ENCODE results near the gene GLRX3. TPM values are rescaled to one million over a fixed set of nuclear protein-coding genes. Genes with fewer than 3 reads are reported as not detected.

Gene GLRX3
- total RNA-seq, 1 experiment from 2014 or later: 79.8 TPM

DNA sequence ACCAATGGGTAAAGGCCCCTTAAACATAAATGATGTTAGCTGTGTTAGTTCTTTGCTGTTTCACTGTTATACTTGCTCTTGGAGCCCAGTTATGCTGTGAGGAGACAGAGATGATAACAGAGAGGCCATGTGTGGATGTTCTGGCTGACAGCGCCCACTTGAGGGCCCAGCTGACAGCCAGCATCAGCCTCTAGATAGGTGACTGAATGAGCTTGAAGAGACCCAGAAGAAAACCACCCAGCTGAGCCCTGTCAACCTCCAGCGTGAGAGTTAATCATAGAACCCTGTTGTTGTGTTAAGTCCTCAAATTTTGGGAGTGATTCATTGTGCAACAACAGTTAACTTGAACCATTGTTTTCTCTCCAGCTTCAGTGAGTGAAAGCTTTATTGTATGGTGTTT, 91.7 kb downstream of the GLRX3 start:
- H3K4me3 Mint-ChIP-seq (ENCODE audit: low read depth, unreplicated experiment): no peak overlapping the region
- no TSS peak for BruUV-seq (replicated peaks)
- H3K9me3 Mint-ChIP-seq (ENCODE audit: low read depth, unreplicated experiment): peaks cover 11% of the 10 kb centered on the region
- CTCF ChIA-PET: no interaction called here
- TF ChIP-seq, protein P1, sequence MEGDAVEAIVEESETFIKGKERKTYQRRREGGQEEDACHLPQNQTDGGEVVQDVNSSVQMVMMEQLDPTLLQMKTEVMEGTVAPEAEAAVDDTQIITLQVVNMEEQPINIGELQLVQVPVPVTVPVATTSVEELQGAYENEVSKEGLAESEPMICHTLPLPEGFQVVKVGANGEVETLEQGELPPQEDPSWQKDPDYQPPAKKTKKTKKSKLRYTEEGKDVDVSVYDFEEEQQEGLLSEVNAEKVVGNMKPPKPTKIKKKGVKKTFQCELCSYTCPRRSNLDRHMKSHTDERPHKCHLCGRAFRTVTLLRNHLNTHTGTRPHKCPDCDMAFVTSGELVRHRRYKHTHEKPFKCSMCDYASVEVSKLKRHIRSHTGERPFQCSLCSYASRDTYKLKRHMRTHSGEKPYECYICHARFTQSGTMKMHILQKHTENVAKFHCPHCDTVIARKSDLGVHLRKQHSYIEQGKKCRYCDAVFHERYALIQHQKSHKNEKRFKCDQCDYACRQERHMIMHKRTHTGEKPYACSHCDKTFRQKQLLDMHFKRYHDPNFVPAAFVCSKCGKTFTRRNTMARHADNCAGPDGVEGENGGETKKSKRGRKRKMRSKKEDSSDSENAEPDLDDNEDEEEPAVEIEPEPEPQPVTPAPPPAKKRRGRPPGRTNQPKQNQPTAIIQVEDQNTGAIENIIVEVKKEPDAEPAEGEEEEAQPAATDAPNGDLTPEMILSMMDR (IDR thresholded peaks at IDR 0.05; ENCODE audit: unreplicated experiment): no peak
- no peaks in the 10 kb centered on the region for H3K27me3 Mint-ChIP-seq (ENCODE audit: unreplicated experiment)
- no peaks in the 10 kb centered on the region for H3K4me1 Mint-ChIP-seq (ENCODE audit: low read depth, unreplicated experiment)
- H3K27ac Mint-ChIP-seq (ENCODE audit: unreplicated experiment): no peak overlapping the region
- DNase-seq: no peak
- H3K36me3 Mint-ChIP-seq (ENCODE audit: insufficient read depth, unreplicated experiment): peaks cover 5% of the 10 kb centered on the region
- intact Hi-C loops (cut with micrococcal nuclease; ENCODE audit: unreplicated experiment): no loop called here

Other genes with a start within 250 kb of the GLRX3 start
- not detected in 2 replicates for gene EBF3, start 172.1 kb upstream of the GLRX3 start, total RNA-seq (2022)
- 0.50 and 0.78 TPM in 2 replicates for gene C10orf143, start 25.6 kb upstream of the GLRX3 start, total RNA-seq (2022)

All from Calu3 (cell line).